Activated naive CD8-positive, alpha-beta T cell treated with anti-CD3 and anti-CD28 coated beads for 36 hours (primary cell): ENCODE results near the gene GPM6B. TPM values are rescaled to one million over a fixed set of nuclear protein-coding genes. Genes with fewer than 3 reads are reported as not detected.

Experiments used
- DNase-seq: peaks from one replicate; pipeline ENCODE4 v3.0.0; 2021
- H3K27ac Mint-ChIP-seq: one replicate; pipeline ENCODE4 v1.8.0; 2022; ENCODE audit warnings: mild to moderate bottlenecking, moderate library complexity, mixed read lengths
- H3K27me3 Mint-ChIP-seq: one replicate; pipeline ENCODE4 v1.8.0; 2022; ENCODE audit warnings: mild to moderate bottlenecking, mixed read lengths
- H3K36me3 Mint-ChIP-seq: one replicate; pipeline ENCODE4 v1.8.0; 2021; ENCODE audit warnings: mild to moderate bottlenecking, mixed read lengths
- H3K4me1 Mint-ChIP-seq: one replicate; pipeline ENCODE4 v1.8.0; 2021; ENCODE audit warnings: mixed read lengths
- H3K4me3 Mint-ChIP-seq: one replicate; pipeline ENCODE4 v1.8.0; 2022; ENCODE audit warnings: mild to moderate bottlenecking, moderate library complexity, mixed read lengths
- H3K9me3 Mint-ChIP-seq: one replicate; pipeline ENCODE4 v1.8.0; 2022; ENCODE audit warnings: mixed read lengths
- total RNA-seq, 2 experiments: library from RNA; stranded (reverse); gene quantifications; one replicate each; pipeline ENCODE4 v1.2.3, GENCODE V29; 2021

Gene GPM6B
- total RNA-seq, 2 experiments from 2014 or later: not detected

- H3K27ac Mint-ChIP-seq: no peak overlapping the region
- DNase-seq: no peak
- H3K4me1 Mint-ChIP-seq: no peaks in the 10 kb centered on the region
- no peaks in the 10 kb centered on the region for H3K36me3 Mint-ChIP-seq
- H3K9me3 Mint-ChIP-seq: no peaks in the 10 kb centered on the region
- H3K27me3 Mint-ChIP-seq: no peaks in the 10 kb centered on the region
- H3K4me3 Mint-ChIP-seq: no peak overlapping the region
Measured at GRCh38 chrX:13834355-13834754, 17.5 kb upstream of the GPM6B start.

- no peaks in the 10 kb centered on the region for H3K36me3 Mint-ChIP-seq
- no peak for DNase-seq
- H3K9me3 Mint-ChIP-seq: no peaks in the 10 kb centered on the region
- no peaks in the 10 kb centered on the region for H3K4me1 Mint-ChIP-seq
- H3K4me3 Mint-ChIP-seq: no peak overlapping the region
- H3K27me3 Mint-ChIP-seq: no peaks in the 10 kb centered on the region
- no peak overlapping the region for H3K27ac Mint-ChIP-seq
Measured at GRCh38 chrX:13829983-13830382, 13.1 kb upstream of the GPM6B start.

- H3K4me3 Mint-ChIP-seq: no peak overlapping the region
- no peak for DNase-seq
- no peaks in the 10 kb centered on the region for H3K36me3 Mint-ChIP-seq
- no peaks in the 10 kb centered on the region for H3K9me3 Mint-ChIP-seq
- no peak overlapping the region for H3K27ac Mint-ChIP-seq
- H3K27me3 Mint-ChIP-seq: no peaks in the 10 kb centered on the region
- no peaks in the 10 kb centered on the region for H3K4me1 Mint-ChIP-seq
Measured at GRCh38 chrX:13828392-13828791, 11.5 kb upstream of the GPM6B start.

DNA sequence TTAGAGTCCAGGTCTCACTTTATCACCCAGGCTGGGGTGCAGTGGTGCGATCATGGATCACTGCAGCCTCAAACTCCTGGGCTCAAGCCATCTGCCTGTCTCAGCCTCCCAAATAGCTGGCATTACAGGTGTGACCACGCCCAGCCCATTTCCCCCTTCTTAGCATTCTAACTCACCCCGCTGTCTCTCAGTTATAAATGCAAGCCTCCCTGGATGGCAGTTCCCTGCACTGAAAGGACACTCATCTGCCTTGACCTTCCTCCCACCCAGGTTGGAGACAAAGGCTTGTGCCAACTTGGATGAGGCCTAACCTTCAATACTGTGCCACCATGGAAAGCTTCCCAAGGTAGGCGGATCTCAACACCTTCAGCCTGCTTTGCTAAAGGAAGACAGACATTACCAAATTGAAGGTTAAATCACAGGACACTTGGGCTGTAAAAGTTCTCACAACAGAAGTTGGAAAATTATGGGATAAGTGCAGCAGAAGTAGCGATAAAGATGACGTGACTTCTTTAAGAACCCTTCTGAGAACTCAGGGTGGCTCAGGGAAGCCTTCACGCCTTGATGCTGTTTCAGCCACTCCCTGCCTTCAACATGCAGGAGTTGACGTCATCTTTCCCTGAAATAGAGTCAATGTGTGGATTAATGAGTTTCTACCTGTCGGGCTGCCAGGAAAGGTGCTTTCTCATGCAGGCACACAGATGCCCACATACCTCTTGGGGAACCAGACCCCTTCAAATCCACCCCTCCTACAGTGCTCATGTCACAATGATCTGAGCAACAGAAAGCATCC, 10.6 kb upstream of the GPM6B start:
- Mint-ChIP-seq H3K4me1 (no peaks in the 10 kb centered on the region), H3K36me3 (no peaks in the 10 kb centered on the region), H3K27me3 (no peaks in the 10 kb centered on the region), H3K27ac (no peak overlapping the region), H3K4me3 (no peak overlapping the region), H3K9me3 (no peaks in the 10 kb centered on the region)
- no peak for DNase-seq

DNA sequence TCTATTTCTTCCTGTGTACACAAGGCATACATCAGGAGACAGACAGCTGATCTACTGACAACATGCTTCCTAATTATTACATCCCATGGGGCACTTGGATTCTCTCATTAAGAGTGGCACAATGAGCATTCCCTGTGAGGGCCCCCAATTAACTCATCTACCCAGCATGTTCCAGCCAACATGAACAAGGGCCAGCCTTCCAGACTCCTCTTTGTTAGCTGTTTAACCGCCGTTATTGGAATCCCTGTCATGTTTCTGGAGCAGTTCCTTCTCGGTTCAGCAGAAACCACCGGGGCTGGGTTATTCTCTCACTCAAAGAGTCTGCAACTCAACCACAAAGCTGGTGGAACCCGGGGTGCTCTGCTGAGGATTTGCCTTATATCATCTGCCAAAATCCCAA, 9.9 kb upstream of the GPM6B start:
- Mint-ChIP-seq H3K4me3 (no peak overlapping the region), H3K36me3 (no peaks in the 10 kb centered on the region), H3K27ac (no peak overlapping the region), H3K4me1 (no peaks in the 10 kb centered on the region), H3K27me3 (no peaks in the 10 kb centered on the region), H3K9me3 (no peaks in the 10 kb centered on the region)
- DNase-seq: no peak

DNA sequence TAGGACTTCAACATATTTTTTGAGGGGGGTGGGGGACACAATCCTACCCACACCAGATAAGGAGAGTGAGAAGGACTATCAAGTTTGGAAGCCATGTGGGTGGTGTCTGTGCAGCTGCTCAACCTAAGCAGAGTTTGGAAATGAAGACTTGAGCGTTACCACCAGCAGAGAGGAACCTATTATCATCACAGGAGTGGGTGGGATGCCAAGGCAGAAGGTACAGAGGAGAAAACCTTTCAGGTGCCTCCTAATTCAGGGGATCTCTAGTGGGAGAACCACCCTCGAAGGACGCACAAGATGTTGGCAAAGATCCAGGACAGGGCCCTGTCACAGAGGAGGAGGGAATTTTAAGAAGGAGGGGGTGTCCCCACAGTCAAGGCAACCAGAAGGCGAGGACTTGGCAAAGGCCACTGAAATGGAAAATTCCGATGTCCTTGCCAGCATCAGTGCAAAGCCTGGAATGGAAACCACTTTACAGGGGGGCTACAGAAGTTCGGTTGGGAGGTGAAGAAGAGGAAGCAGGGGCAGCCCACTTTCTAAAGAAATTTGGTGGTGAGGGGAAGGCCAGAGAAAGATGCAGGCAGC, 8.4 kb upstream of the GPM6B start:
- Mint-ChIP-seq H3K36me3 (no peaks in the 10 kb centered on the region), H3K4me3 (no peak overlapping the region), H3K27ac (no peak overlapping the region), H3K4me1 (no peaks in the 10 kb centered on the region), H3K9me3 (no peaks in the 10 kb centered on the region), H3K27me3 (no peaks in the 10 kb centered on the region)
- DNase-seq: no peak

- no peaks in the 10 kb centered on the region for H3K4me1 Mint-ChIP-seq
- no peak overlapping the region for H3K27ac Mint-ChIP-seq
- no peak overlapping the region for H3K4me3 Mint-ChIP-seq
Measured at GRCh38 chrX:13824746-13825145, 7.9 kb upstream of the GPM6B start.

GRCh38 chrX:13821738-13822137, 4.8 kb upstream of the GPM6B start:
- Mint-ChIP-seq H3K27ac (no peak overlapping the region), H3K27me3 (peaks cover 3% of the 10 kb centered on the region), H3K9me3 (no peaks in the 10 kb centered on the region), H3K4me3 (no peak overlapping the region), H3K36me3 (no peaks in the 10 kb centered on the region), H3K4me1 (no peaks in the 10 kb centered on the region)
- no peak for DNase-seq

More at GRCh38 chrX:13824746-13825145, 7.9 kb upstream of the GPM6B start:
- Mint-ChIP-seq H3K36me3 (no peaks in the 10 kb centered on the region), H3K27me3 (no peaks in the 10 kb centered on the region), H3K9me3 (no peaks in the 10 kb centered on the region)
- DNase-seq: no peak

GRCh38 chrX:13816176-13816575, 717 bp downstream of the GPM6B start:
- DNase-seq: no peak
- Mint-ChIP-seq H3K36me3 (no peaks in the 10 kb centered on the region), H3K4me3 (no peak overlapping the region), H3K4me1 (no peaks in the 10 kb centered on the region), H3K9me3 (no peaks in the 10 kb centered on the region), H3K27ac (no peak overlapping the region), H3K27me3 (peaks cover 18% of the 10 kb centered on the region)

DNA sequence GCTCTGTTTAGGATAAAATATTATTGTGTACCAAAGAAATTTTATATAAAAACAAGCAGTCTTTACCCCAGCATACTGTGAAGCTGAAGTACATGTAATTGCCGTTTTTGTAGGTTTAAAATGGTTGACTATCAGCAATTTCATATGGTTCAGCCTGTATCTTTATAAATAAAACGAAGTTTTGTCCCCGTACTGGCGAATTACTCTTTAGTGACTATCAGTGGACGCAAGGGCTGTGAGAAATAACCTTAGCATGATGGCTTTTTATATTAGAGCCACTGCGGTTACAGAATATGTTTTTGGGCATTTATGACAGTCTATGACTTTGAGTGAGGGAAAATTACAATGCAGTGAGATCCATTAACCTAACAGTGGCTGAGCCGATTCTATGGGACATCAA, 1.2 kb downstream of the GPM6B start:
- Mint-ChIP-seq H3K4me1 (no peaks in the 10 kb centered on the region), H3K4me3 (no peak overlapping the region), H3K27ac (no peak overlapping the region), H3K9me3 (no peaks in the 10 kb centered on the region), H3K27me3 (peaks cover 18% of the 10 kb centered on the region), H3K36me3 (no peaks in the 10 kb centered on the region)
- no peak for DNase-seq

DNA sequence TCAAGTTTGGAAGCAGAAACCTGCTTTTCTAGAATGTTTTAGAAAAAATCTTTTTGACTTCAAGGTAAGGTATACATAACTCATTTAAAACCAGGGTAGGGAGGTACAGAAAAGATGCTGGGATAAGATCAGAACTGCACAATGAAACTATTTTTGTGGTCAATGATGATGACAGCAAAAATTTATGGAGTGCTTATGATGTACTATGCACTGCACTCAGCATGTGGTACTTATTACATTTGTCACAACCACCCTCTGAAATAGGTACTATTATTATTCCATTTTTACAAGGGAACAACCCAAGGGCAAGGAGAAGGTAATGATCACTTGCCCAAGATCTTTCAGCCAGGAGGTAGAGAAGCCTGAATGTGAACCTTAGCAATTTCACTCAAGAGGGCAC, 8.0 kb downstream of the GPM6B start:
- Mint-ChIP-seq H3K9me3 (no peaks in the 10 kb centered on the region), H3K4me3 (no peak overlapping the region), H3K4me1 (no peaks in the 10 kb centered on the region), H3K27me3 (peaks cover 6% of the 10 kb centered on the region), H3K36me3 (no peaks in the 10 kb centered on the region), H3K27ac (no peak overlapping the region)
- no peak for DNase-seq

DNA sequence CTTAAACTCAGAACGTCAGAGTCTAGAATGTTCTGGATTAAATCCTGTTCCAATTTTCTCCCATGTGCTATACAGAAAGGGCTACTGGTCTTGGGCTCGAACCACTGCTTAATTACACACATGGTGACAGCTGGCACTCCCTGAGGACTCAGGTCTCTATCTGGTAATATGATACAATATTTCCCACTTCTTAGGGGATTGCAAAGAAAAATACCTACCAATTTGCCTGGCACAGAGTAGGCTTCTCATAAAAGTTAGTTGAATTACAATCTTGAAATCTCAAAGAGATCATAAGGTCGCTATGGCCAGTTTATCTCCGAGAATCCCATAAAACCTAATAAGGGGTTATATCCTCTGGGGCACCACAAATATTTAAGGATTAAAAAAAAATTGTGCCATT, 8.6 kb downstream of the GPM6B start:
- DNase-seq: no peak
- H3K4me1 Mint-ChIP-seq: no peaks in the 10 kb centered on the region
- H3K9me3 Mint-ChIP-seq: no peaks in the 10 kb centered on the region
- no peak overlapping the region for H3K27ac Mint-ChIP-seq
- H3K4me3 Mint-ChIP-seq: no peak overlapping the region
- H3K27me3 Mint-ChIP-seq: peaks cover 6% of the 10 kb centered on the region
- H3K36me3 Mint-ChIP-seq: no peaks in the 10 kb centered on the region

GRCh38 chrX:13805241-13805640, 11.7 kb downstream of the GPM6B start:
- no peak for DNase-seq
- Mint-ChIP-seq H3K36me3 (no peaks in the 10 kb centered on the region), H3K4me3 (no peak overlapping the region), H3K4me1 (no peaks in the 10 kb centered on the region), H3K27ac (no peak overlapping the region), H3K9me3 (no peaks in the 10 kb centered on the region), H3K27me3 (no peaks in the 10 kb centered on the region)

- DNase-seq: no peak
- Mint-ChIP-seq H3K27ac (no peak overlapping the region), H3K9me3 (no peaks in the 10 kb centered on the region), H3K4me1 (no peaks in the 10 kb centered on the region), H3K27me3 (no peaks in the 10 kb centered on the region), H3K36me3 (no peaks in the 10 kb centered on the region), H3K4me3 (no peak overlapping the region)
Measured at GRCh38 chrX:13803116-13803515, 13.8 kb downstream of the GPM6B start.

- Mint-ChIP-seq H3K36me3 (no peaks in the 10 kb centered on the region), H3K27me3 (no peaks in the 10 kb centered on the region), H3K9me3 (no peaks in the 10 kb centered on the region), H3K4me1 (no peaks in the 10 kb centered on the region), H3K4me3 (no peak overlapping the region), H3K27ac (no peak overlapping the region)
- no peak for DNase-seq
Measured at GRCh38 chrX:13798184-13798583, 18.7 kb downstream of the GPM6B start.

GRCh38 chrX:13797512-13797911, 19.4 kb downstream of the GPM6B start:
- Mint-ChIP-seq H3K4me1 (no peaks in the 10 kb centered on the region), H3K36me3 (no peaks in the 10 kb centered on the region), H3K4me3 (no peak overlapping the region), H3K9me3 (no peaks in the 10 kb centered on the region), H3K27me3 (no peaks in the 10 kb centered on the region), H3K27ac (no peak overlapping the region)
- no peak for DNase-seq
